ENCODE measurements around the gene KLK12.

The KLK12 gene

GRCh38 chr19:51079481-51080110 is 44.8 kb upstream of the KLK12 start:
- in situ Hi-C loops (cut with MboI; ENCODE audit: low pct_unique_long_range_greater_than_20kb, low sequenced_read_pairs, unreplicated experiment) = no loop called here
- DNase-seq (ENCODE audit: low spot score) = no peak
- no peak for TF ChIP-seq CTCF (IDR thresholded peaks at IDR 0.05; ENCODE audit: extremely low read depth, insufficient read depth, missing control alignments)

GRCh38 chr19:51078731-51079130 is 43.9 kb upstream of the KLK12 start:
- peak; percentile 20 for DNase-seq (ENCODE audit: low spot score)
- in situ Hi-C loops (cut with MboI; ENCODE audit: low pct_unique_long_range_greater_than_20kb, low sequenced_read_pairs, unreplicated experiment) = no loop called here
- no peak for TF ChIP-seq CTCF (IDR thresholded peaks at IDR 0.05; ENCODE audit: extremely low read depth, insufficient read depth, missing control alignments)

- DNase-seq (ENCODE audit: low spot score) = no peak
Observed at GRCh38 chr19:51078104-51078503, 43.3 kb upstream of the KLK12 start.

GRCh38 chr19:51076631-51077213 is 41.9 kb upstream of the KLK12 start:
- TF ChIP-seq CTCF (IDR thresholded peaks at IDR 0.05; ENCODE audit: extremely low read depth, insufficient read depth, missing control alignments) = no peak
- no peak for DNase-seq (ENCODE audit: low spot score)
- in situ Hi-C loops (cut with MboI; ENCODE audit: low pct_unique_long_range_greater_than_20kb, low sequenced_read_pairs, unreplicated experiment) = no loop called here

More at GRCh38 chr19:51078104-51078503, 43.3 kb upstream of the KLK12 start:
- no peak for TF ChIP-seq CTCF (IDR thresholded peaks at IDR 0.05; ENCODE audit: extremely low read depth, insufficient read depth, missing control alignments)
- in situ Hi-C loops (cut with MboI; ENCODE audit: low pct_unique_long_range_greater_than_20kb, low sequenced_read_pairs, unreplicated experiment) = no loop called here

GRCh38 chr19:51075998-51076397 is 41.2 kb upstream of the KLK12 start:
- no peak for DNase-seq (ENCODE audit: low spot score)
- in situ Hi-C loops (cut with MboI; ENCODE audit: low pct_unique_long_range_greater_than_20kb, low sequenced_read_pairs, unreplicated experiment) = no loop called here
- no peak for TF ChIP-seq CTCF (IDR thresholded peaks at IDR 0.05; ENCODE audit: extremely low read depth, insufficient read depth, missing control alignments)

- DNase-seq (ENCODE audit: low spot score) = no peak
- no peak for TF ChIP-seq CTCF (IDR thresholded peaks at IDR 0.05; ENCODE audit: extremely low read depth, insufficient read depth, missing control alignments)
- in situ Hi-C loops (cut with MboI; ENCODE audit: low pct_unique_long_range_greater_than_20kb, low sequenced_read_pairs, unreplicated experiment) = no loop called here
Observed at GRCh38 chr19:51071095-51071405, 36.2 kb upstream of the KLK12 start.
